RCC 7860 (cell line): ENCODE data around the gene IGLON5.
A peak's percentile ranks its signal among the peaks of the same experiment; 100 is the strongest.

ENCODE experiments used
- DNase-seq: peaks from one replicate; pipeline ENCODE4 v3.0.0-alpha.2; 2015; ENCODE audit warnings: low spot score
- FAIRE-seq: peaks from 2 replicates; lab custom pipeline; 2012; peaks lifted over from hg19 to GRCh38; lab: Jason Lieb, UNC

The IGLON5 gene

DNA sequence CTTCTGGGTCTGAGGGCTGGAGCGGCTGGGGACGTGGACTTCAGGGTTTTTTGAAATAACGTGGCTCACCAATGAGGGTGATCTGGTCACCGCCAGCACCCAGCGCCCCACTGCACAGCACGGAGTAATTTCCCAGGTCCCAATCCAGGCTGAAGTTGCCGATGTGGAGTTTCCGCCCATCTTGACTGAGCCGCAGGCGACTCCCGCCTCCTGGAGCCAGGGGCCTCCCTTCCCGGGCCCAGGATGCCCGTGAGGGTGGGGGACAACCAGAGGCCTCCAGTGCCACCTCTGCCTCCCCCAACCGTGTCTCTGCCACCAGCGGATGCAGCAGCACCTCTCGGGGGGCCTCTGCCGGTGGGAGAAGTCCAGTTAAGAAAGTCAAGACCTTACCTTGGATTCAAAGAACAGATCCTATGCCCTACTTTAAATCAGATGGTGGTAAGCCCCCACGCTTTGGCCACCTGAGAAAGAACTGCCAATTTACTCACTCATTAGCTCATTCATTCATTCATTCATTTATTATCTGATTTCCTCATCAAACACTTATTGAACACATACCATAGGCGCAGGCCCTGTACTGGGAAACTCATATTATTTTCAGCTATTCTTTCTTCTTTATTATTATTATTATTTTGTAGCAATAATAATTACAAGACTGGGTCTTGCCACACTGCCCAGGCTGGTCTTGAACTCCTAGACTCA is 26.6 kb downstream of the IGLON5 start:
- DNase-seq (no peak), FAIRE-seq (no peak)

DNA sequence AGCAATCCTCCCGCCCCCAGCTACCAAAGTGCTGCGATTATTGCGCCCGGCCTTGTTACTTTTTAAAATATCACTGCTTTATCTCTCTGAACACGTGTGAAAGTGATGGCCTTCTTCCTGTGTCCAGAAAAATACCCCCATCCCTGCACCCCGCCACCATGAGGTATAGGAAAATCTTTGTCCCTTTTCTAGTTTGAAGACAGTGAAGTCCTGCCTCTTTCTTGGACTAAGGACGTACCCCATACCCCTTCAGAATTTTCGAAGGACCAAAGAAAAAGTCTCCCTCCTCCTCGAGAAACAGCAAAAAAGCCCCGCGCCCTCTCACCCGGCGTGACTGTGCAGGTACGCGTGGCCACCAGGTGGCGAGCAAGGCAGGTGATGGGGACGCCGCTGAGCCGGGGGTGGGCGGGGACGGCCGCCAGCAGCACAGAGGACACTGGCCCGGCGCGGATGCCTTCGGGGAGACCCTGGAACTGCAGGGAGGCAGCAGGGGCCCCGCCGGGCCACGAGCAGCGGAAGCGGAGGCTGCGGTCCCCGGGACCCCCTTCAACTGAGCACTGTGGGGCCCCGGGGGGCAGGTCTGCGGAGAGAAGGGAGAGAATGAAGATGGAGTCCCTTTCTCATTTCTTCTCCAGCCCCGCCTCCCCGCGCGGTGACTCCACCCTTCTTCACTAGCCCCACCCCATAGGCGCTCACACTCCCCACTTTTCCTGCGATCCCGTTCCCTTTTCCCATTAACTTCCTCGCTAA is 27.3 kb downstream of the IGLON5 start:
- FAIRE-seq (no peak), DNase-seq (peak; percentile 46)

DNA sequence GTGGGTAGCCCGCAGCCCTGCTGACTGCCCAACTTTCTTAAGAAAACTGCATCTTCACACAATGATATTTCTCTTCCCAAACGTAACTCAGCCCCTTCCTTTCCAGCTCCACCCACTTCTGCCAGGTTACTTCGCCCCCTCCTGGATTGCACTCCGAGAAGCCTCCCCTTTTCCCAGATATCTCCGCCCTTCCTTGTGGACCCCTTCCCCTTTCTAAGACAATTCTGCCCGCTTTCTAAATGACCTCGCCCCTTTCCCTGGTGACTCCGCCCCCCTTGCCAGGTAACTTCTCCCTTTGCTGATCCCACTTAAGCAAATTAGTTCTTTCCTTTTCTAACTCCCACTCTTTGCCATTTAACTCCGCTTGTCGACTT is 27.9 kb downstream of the IGLON5 start:
- no peak for FAIRE-seq
- no peak for DNase-seq

DNA sequence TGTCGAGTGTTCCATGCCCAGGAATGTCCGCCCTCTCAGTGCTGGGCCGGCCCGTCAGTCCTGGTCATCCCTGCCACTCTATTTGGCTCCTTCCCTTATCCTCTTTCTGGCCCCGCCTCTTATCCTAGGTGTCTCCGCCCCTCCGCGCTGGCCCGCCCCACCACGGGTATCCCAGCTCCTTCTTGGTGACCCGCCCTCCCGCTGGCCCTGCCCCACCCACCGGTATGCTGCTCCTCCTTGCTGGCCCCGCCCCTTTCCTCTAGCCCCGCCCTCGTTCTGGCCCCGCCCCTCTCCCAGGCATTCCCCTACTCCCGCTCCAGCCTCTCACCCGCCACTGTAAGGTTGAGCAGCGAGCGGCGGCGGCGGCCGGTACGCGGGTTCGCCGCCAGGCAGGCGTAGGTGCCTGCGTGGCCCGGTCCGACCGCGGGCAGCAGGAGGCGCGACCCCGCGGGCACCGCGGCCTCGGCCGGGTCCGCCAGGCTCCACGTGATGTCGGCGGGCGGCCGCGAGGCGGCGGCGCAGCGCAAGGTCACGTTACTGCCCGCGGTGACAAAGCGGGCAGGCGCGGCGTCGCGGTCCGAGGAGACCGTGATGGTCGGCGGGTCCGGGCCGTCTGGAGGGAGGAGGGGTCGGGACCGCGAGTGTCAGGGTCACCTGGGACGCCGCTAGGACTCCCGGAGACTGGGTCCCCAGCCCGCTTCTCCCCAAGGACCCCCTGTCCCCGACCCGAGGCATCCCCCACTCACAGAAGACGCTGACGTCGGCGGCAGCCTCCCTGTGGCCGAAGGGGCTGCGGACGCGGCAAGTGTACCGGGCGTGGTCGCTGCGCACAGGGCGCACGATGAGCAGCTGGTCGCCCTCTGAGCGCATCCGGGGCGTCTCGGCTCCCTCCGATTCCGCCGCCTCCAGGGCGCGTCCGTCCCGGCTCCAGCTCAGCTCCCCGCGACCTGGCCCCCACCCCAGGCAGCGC is 28.5 kb downstream of the IGLON5 start:
- peak; percentile 89 for DNase-seq
- FAIRE-seq, result no peak

DNA sequence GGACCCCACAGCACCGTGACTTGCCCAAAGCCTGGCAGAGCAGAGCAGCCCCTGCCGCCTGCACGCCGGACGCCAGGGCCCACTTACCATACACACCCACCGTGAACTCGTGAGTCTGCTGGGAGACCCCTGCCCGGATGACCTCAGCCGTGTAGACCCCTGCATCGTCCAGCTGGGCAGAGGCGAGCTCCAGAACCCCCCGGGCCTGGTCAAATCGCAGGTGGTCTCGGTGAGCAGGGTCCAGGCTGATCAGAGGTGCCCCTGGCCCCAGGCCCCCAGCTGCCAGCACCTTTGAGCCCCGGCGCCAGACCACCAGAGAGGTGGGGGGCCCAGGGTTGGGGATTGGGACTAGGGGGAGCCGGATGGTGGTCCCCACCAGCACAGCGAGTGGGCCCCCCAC is 29.6 kb downstream of the IGLON5 start:
- FAIRE-seq (no peak), DNase-seq (no peak)

DNA sequence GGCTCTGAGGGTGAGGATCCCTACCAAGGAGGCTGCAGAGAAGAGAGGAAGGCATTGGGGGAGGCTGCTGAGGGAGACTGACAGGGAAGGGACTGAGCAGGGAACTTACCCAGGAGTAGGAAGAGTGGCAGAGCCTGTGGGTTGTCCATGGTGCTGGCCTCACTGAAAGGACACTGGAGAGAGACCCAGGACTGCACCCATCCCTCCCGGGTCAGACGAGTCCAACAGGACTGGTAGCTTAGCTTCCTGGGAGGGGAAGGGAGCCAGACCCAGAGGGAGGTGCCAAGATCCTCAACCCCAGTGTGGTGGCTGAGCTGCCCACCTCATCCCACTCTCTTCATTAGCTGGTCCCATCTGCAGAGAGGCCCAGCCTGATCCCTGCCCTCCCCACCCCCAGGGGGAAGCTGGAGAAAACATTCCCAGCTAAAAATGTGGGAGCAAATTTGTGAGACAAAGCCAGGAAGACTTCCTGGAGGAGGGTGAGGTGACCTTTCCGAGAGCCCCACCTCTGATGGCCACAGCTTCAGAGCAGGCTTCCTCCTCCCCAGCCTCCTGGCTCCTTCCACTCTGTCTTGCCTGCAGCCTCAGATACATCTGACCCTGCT is 30.6 kb downstream of the IGLON5 start, which contains the start of gene VSIG10L:
Gene VSIG10L, minus strand, starts transcription at position 164 of the 605 bp plus-strand sequence. Its CDS starts 15 bp downstream, at position 149.
- DNase-seq, result no peak
- FAIRE-seq, result no peak

DNA sequence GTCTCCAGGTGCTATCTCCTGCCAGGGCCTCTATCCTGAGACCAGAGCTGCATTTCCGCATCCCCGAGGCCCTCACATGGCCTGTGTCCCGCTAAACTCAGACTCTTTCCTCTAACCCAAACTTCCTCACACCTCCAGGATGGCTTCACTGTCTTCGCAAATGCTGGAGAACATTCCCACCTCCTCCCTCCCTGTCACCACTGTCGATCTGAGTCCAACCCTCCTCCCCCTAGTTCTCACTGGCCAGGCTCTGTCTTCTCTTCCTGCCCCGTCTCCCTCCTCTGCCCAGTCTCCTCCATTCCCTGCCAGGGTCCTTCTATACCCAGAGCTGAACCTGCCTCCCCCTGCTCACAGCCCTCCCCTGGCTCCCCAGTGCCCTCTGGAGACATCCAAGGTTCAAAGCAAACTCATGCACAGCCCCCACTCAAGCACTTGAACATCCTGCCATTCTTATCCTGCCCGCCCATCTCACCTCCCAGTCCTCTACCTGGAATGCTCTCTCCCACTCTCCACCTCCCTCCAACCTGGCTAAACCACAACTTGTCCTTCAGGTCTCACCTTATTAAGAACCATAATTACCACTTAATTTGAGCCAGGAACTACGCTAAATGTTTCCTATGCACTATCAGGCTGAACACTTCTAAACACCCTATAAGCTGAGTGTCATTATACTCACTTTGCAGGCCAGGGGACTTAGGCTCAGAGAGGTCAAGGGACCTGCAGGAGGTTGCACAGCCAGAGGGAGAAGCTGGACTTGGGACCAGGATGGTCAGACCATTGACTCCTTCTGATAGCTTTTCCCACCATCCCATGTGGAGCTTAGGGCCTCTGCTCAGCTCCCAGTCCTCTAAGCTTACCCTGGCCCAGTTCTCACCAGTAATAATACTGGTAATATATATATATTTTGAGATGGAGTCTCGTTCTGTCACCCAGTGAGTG is 31.5 kb downstream of the IGLON5 start:
- DNase-seq (no peak), FAIRE-seq (no peak)

DNA sequence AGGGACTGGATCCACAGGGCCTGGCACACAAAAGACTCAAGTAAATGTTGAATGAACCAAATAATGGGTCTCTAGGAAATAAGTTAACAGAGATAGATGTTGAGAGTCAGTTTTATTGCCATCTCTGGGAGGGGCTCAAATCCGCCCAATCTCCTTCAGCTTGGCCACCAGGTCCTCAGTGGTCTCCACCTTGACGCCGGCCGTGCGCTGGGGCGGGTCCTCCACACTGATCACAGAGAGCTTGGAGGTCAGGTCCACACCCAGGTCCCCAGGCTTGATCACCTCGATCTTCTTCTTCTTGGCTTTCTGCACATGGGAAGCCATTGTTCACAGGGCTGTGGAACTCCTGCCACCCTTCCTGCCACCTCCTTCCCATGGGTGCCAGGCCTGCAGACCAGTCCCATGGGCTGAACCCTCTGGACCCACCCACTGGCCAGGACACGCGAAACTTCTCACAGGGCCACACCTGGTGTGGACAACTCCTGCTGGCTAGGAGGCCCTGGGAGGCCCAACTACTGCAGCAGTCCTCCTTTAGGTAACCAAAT is 33.7 kb downstream of the IGLON5 start:
- no peak for FAIRE-seq
- no peak for DNase-seq

DNA sequence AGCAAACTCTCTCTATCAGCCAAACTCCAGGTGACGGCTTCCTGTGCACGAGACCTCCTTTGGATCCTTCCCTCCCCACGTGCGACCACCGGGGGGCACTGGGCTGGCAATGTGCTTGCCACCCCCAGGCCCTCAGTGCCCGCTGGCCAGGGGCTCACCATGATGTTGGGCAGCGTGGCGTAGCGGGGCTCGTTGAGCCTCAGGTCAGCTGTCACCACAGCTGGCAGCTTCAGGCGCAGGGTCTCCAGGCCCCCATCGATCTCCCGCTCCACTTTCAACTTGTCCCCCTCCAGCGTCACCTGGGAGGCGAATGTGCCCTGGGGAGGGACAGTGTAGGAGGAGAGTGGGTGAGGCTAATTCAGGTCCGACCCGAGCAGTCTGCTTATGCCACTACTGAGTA is 35.3 kb downstream of the IGLON5 start:
- no peak for FAIRE-seq
- DNase-seq, result no peak

DNA sequence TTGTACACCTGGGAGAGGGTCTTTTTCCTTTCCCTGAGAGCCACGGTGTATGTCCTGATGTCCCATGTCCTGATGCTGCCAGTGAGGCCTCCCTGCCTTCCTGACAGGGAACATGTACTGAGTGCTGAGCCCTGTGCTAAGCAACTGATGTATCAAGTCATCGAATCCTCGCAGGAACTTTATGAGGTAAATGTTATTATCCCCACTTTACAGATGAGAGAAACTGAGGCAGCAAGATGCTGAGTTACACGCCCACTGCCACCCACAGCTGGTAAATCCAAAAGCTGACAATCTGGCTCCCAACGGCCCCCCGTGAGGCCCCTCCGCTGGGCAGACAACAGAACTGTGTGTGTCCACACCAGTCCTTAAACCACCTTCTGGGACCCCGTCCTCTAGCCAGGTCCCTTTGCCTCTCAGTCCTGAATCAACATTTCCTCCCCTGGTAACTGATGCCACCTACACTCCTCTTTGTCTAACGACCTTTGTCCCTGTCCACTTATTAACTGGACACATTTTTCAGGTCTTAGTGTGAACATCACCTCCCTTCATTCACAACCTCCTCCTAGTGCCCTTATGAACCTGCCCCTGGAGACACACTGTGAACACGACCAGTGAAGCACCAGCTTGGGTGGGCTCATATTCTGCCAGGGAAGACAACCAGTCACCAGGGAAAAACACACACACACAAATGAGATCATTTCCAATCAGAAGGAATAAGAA is 35.9 kb downstream of the IGLON5 start:
- no peak for DNase-seq
- no peak for FAIRE-seq

DNA sequence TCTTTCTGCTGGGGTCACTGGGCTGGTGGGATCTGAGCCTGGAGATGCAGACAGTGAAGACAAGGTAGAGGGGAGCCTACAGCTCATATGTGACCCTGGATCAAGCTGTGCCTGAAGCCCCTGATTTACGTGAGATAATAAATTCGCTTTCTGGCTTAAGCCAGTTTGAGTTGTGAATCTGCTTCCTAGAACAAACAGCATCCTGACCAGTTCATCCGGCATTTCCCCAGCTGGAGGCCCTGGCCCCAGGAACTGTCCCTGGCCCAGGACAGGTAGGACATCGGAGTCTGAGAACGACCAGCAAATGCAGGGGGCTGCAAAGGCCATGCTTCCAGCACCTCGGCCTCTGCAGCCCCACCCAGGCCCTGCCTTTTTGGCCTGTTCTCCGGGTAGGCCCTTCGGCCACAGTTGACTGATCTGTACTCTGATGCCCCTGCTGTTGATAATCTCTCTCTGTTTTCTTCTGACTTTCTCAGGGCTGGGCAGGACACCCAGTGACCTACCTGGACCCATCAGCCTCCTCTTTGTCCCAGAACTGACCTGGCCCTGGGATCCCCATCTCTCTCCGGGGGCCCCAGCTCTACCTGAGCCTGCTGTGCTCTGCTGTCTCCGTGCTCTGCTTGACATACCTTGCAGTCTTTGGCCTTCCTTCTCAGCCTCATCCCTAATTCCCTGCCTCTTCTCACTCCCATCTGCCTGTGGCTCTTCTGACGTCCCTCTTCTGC is 40.0 kb downstream of the IGLON5 start:
- DNase-seq (no peak), FAIRE-seq (no peak)

DNA sequence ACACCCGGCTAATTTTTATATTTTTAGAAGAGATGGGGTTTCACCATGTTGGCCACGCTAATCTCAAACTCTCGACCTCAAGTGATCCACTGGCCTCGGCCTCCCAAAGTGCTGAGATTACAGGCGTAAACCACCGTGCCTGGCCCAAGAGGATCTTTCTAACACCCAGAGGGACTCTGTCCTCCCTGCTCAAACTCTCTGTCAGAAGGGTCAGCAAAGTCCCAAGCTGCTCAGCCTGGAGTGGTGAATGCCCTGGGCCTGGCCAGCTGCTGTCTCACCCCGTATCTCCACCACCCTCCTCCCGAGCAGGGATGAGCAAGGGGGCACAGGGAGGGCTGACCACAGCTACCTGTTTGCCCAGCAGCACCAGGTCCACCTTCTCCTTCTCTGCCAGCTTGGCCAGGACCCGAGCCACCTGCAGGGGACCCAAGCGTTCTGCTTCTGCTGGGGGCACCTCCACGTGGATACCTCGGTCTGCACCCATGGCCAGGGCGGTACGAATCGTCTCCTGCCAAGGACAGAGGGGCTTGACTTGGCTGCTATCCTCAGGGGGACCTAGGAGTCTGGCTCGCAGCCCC is 41.4 kb downstream of the IGLON5 start:
- DNase-seq (no peak), FAIRE-seq (no peak)

DNA sequence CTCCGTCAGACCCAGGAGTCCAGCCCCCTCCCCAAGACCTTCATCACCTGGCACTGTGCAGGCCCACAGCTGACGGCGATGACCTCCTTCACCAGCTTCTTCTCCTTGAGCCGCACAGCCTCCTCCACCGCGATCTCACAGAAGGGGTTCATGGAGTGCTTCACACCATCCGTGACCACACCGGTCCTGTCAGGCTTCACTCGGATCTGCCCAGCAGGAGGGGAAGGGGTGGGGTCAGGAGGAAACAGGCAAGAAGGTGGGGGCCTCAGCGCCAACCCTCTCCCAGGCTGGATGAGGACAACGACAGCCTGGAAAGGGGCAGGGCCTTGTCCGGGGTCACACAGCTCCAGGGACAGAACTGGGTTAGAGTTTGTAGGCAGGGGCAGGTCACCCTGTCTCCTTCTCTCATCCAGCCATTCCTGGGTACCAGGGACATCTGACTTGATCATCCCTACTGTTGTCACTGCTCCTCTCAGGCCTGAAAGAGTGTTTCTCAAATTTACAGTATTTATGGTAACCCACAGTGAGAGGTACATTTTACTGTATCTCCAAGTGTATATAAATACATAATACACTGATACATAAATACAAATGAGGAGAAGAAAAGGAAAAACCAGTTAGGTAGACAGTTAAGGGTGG is 42.8 kb downstream of the IGLON5 start:
- no peak for FAIRE-seq
- DNase-seq, result no peak

DNA sequence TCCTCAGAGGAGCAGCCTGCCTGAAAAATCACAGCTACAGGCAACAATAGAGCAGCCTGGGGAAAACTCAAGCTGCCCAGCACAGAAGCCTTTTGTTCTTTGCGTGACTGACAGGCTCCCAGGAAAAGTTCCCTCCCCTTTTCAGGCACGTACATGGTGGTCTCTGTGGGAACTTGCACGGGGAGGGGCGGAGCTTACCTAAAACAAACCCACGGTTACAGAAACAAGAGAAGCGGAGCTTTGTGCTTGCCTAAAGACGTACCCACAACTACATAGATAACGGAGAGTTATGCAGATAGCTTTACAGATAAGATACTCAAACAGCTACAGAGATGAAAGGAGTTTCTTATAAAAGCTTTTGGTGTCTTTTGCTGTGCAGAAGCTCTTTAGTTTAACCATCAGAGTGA is 43.3 kb downstream of the IGLON5 start:
- no peak for DNase-seq

DNA sequence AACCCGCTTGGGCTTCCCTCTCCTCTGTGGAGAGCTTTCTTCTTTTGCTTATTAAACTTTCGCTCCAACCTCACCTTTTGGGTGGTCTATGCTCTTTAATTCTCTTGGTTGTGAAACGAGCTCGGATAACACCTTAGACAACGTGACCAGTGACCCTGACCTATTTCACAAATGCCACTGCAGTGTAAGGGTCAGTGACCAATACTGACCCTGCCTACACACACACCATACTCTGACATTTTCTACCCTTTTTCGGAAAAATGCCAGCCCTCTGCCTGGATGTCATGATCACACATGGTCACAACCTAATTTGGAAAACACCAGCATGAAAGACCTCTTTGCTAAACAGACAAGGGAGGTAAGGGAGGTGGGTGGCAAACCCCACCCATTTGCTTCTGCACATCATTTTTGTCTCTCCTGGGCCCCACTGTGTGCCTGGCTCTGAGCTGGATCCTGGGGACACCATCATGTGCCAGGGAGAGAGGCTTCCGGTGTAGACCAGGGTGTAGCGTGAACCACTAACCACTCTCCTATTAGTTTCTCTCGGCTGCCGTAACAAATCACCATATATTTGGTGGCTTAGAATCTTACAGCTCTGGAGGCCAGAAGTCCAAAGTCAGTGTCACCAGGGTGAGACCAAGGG is 44.8 kb downstream of the IGLON5 start:
- no peak for FAIRE-seq
- DNase-seq, result no peak

More for the DNA sequence above, 43.3 kb downstream of the IGLON5 start:
- FAIRE-seq, result no peak

DNA sequence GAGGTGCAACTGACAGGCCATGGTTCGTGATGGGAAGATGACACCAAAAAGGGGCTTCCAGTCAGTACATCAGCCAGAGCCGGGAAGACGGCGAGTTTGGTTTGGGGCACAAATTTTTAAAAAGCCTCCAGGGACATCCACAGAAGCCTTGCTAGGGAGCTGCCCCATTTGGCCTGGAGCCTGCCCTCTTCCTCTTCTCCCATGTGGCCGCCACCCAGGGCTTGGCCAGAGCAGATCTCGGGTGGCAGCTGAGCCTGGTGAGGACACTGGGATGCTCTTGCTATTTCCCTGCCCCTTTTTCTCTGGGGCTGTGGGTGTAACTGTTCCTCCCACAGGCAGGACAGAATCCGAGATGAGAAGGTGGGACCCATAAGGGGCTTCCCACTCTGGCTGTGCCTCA is 46.5 kb downstream of the IGLON5 start:
- no peak for FAIRE-seq
- DNase-seq, result no peak

DNA sequence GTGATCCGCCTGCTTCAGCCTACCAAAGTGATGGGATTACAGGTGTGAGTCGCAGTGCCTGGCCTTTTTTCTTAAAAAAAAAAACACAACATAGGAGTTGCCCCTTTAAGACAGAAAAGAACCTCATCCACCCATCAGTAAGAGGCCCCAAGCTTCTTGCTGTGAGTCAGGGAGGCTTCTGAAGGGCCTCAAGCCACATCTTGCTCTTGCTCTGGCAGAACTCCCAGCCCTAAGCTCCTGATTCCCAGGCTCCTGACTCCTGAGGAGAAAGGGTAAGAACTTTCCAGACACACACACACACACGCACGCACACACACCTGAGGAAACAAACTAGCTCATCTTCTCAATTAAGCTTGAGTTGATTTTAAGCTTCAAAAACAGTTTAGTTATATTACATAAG is 47.9 kb downstream of the IGLON5 start:
- FAIRE-seq, result no peak
- no peak for DNase-seq
